NCI-H2196 treated with DMSO at 0.1 percent for 48 hours (cell line): ENCODE data around the gene KIF11.

Source experiments
- DNase-seq: peaks from one replicate; lab custom pipeline; 2025; ENCODE audit not compliant: unreplicated experiment; lab: John Stamatoyannopoulos, UW

Gene KIF11

DNA sequence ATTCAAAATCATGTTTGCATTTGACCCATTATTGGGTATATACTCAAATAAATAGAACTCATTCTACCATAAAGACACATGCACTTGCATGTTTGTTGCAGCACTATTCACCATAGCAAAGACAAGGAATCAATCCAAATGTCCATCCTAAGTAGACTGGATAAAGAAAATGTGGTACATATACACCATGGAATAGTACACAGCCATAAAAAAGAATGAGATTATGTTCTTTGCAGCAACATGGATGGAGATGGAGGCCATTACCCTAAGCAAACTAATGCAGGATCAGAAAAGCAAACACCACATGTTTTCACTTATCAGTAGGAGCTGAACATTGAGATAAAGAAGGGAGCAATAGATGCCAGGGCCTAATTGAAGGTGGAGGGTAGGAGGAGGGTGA lies 84.8 kb downstream of the KIF11 start:
- no peak for DNase-seq

GRCh38 chr10:92678206-92678605 lies 85.3 kb downstream of the KIF11 start:
- DNase-seq, result no peak

DNA sequence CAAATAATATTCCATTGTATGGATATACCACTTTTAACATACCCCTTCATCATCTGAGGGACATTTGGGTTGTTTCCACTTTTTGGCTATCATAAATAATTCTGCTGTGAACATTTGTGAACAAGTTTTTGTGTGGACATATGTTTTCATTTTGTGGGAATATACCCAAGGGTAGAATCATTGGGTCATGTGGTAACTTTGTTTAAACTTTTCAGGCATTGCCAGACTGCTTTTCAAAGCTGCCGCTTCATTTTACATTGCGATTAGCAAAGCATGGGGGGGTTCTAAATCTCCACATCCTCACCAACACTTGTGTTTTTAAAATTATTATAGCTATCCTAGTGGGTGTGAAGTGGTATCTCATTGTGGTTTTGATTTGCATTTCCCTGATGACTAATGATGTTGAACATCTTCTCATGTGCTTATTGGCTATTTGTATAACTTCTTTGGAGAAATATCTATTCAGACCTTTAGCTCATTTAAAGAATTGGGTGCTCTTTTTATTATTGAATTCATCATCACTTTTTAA lies 88.4 kb downstream of the KIF11 start:
- no peak for DNase-seq

DNA sequence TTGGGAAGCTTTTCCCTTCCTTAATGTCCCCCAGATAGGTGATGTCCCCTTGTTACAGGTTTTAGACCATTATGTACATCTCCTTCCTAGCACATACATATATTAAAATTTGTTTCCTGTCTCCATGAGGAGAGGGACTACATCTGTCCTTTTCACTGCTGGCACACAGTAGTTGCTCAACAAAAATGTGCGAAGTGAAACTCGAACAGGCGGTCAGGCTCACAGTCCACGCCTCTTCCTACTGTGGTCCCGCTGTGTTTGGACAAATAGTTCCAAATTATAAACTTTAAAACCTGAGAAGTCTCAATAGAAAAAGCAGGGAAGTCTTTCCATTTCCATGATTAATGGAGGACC lies 95.6 kb downstream of the KIF11 start:
- DNase-seq, result no peak

DNA sequence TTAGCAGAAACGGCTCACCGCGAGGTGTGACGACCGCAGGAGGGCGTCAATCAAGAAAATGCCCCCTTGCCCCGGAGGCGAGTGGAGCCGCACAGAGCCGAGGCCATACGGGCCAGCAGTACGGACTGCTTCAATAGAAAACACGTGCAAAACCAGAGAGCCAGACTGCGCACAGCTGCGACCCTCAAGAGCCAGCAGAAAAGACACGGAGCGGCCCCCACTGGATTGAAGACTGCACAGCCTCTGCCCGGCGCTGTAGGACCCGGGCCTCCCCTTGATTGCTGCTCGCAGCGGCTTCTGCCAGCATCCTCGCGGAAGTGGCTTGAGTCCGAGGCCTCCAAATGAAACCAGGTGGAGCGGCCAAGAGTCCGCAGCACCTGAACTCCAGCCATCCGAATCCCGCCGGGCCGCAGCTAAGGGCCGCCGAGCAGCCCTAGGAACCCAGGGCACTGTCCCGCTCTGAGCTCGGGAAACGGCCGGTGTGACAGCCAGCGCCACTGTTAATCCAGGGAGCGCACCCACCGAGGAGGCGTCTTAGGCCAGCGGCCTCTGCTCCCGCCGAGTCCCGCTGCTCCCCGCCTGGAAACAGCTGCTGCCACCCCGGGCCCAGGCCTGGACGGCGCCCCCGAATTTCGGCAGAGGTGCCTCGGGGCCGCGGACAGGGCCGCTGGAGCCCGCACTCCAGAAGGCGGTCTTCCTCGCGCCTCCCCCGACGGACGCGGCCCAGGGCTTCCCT lies 96.2 kb downstream of the KIF11 start:
- no peak for DNase-seq

DNA sequence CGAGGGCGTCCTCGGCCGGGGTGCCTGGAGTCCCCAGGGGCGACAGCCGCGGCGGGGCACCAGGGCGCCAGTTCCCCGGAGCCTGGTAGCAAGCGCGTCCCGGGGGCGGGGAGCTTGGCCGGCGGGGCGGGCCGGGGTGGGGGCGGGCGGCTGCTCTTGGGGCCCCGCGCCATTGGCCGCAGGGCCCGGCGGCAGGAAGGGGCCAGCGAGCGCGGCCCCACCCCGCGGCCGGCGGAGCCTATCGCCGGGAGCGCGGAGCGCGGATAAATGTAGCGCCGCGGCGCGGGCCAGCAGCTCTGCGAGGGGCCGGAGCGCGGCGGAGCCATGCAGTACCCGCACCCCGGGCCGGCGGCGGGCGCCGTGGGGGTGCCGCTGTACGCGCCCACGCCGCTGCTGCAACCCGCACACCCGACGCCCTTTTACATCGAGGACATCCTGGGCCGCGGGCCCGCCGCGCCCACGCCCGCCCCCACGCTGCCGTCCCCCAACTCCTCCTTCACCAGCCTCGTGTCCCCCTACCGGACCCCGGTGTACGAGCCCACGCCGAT lies 96.8 kb downstream of the KIF11 start, which contains the start of gene HHEX:
Gene HHEX (plus strand): TSS at position 293 of the 548 bp plus-strand sequence. CDS start 32 bp downstream, at position 325.
- DNase-seq, result no peak

DNA sequence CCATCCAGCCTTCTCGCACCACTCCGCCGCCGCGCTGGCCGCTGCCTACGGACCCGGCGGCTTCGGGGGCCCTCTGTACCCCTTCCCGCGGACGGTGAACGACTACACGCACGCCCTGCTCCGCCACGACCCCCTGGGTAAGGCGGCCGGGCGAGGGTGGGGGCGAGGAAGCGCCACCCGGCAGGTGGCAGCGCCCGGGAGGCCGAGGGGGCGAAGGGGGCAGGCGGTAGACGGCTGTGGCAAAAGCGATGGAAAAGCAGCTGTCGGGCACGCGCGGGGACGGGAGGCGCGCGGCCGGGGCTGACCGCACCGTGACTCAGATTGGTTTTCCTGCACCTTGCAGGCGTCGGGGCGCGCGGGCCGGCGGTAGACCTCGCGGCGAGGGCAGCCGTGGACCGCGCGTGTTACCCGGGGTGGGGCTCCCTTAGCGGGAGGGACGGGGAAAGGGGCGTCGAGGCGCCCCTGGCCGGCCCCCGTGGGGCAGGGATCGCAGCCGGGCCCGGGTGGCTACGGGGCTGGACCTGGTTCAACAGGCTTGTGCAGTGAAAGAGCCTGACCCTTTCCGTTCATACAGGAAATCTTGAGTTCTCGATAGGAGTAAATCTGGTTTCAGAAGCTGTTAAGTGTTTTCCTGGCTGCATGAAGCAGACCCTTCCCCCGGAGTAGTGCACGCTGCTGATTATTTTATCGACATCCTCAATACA lies 97.4 kb downstream of the KIF11 start:
- no peak for DNase-seq

DNA sequence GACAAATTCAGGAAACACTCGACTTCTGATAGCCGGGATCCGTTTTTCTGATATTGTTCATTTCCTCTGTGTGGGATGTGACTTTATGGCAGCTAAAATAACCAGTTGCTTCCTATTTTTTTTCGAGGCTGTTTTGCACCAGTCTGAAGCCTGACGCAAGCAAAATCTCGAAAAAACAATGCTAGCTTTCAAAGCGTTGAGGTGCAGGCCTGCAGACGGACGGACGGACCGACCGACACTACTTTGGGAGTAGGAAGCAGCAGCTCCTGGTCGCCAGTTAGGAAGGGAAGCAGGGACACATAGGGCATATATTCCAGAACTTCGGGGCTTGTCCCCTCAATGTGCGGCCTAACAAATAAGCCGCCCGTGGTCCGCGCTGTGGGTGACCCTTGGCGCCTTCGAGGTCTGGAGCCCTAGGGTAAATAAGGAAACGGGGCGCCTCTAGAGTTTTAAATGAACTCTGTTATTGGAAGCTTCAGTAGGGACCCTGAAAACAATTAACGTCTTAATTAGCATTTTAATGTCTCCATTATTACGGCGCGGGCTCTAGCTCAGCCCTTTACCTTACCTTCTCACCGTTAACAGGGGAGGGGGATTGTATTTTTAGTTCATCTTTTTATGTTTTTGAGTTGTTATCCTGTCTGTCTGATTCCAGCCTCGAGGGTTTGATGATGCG lies 98.1 kb downstream of the KIF11 start:
- no peak for DNase-seq

GRCh38 chr10:92691591-92692079 lies 98.7 kb downstream of the KIF11 start:
- no peak for DNase-seq

GRCh38 chr10:92692080-92692671 lies 99.2 kb downstream of the KIF11 start:
- DNase-seq, result no peak

- no peak for DNase-seq
Measured at GRCh38 chr10:92692697-92693533, 100.0 kb downstream of the KIF11 start.

DNA sequence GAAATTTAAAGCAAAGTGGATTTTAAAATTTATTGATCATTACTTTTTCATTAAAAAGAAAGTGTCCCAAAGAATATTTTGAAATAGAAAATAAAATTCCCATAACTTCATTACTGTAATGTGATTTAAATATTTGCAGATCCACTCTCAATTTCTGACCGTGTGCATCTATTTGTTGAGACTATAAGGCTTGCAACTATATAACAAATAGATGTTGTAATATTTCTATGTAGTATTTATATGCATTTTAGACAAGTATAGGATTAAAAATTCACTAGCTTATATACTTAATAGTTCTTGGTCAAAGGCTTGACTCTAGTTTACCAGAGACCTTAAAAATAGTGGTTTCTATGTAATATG lies 100.6 kb downstream of the KIF11 start:
- DNase-seq, result no peak

- DNase-seq, result no peak
Measured at GRCh38 chr10:92695679-92696605, 103.0 kb downstream of the KIF11 start.

GRCh38 chr10:92696606-92697383 lies 103.9 kb downstream of the KIF11 start:
- DNase-seq, result no peak

- no peak for DNase-seq
Measured at GRCh38 chr10:92697663-92698511, 105.0 kb downstream of the KIF11 start.

- no peak for DNase-seq
Measured at GRCh38 chr10:92699193-92699517, 106.2 kb downstream of the KIF11 start.

DNA sequence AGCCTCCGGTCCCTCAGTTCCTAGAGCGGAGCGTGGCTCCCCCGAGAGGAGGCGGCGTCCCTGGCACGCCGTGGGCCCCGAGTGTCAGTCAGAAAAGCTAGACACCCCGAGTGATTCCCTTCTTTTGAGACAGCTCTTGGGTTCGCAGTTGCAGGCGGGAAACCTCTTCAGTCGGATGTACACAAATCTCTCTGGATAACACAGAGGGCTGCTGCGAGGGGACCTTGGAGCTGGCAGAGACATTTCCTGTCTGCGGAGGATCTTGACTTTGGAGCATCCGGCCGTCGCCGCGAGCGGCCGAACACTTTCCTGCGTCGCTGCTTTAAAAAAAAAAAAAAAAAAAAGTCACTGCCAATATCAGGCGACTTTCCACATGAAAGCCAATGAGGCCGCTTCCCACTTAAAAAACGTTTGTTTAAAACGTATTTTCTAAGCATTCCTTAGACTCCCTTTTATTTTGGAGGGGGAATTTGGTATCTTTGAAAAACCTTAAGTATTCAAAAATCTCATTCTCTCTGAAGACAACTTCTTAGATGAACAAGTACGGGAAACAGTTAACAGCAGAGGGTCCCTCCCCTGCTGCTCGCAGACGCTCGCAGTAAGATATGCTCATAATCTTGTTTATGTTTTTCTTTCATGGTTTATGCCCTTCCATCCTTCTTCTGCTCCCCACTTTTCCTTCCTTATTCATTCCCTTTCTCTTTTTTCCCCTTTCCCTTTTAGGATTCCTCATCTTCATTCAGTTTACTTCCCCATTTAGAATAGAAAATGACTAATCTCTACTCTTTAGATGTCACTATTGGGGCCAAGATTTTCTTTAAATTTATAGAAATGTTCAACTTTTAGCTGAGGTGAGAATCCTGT lies 106.8 kb downstream of the KIF11 start:
- DNase-seq, result no peak
